Heart left ventricle (tissue), 16 donors: ENCODE measurements around the gene MET. TPM values are rescaled to one million over a fixed set of nuclear protein-coding genes. Genes with fewer than 3 reads are reported as not detected.

Source experiments
- ATAC-seq, 4 donors: fragments of 200-7000 bp; cut with Tn5 transposase; one replicate each; pipeline ENCODE4 v1.9.1; 2020 to 2022; ENCODE audit warnings: moderate library complexity in 4 of 4, mild to moderate bottlenecking in 3 of 4, moderate number of reproducible peaks in 1 of 4
- DNase-seq, 5 donors: peaks; one replicate each; pipeline ENCODE4 v3.0.0-alpha.2; 2020
- H3K27ac ChIP-seq, 12 donors: fragments of 200-600 bp; sonication (generic) in 4 of 12; one replicate each; pipeline versions ENCODE4 v1.5.0 to v1.8.0; 2016 to 2022; ENCODE audit warnings: mild to moderate bottlenecking in 2 of 12
- H3K27me3 ChIP-seq, 9 donors: fragments of 200-600 bp; sonication (generic) in 2 of 9; one replicate each; pipeline versions ENCODE4 v1.5.1 to v1.8.0; 2016 to 2022; ENCODE audit warnings: mild to moderate bottlenecking in 3 of 9
- H3K36me3 ChIP-seq, 9 donors: fragments of 200-600 bp; sonication (generic) in 2 of 9; one replicate each; pipeline versions ENCODE4 v1.5.0 to v1.8.0; 2018 to 2022; ENCODE audit warnings: mild to moderate bottlenecking in 2 of 9
- H3K4me1 ChIP-seq, 12 donors: fragments of 200-600 bp; sonication (generic) in 4 of 12; one replicate each; pipeline versions ENCODE4 v1.5.0 to v1.8.0; 2016 to 2022; ENCODE audit warnings: mild to moderate bottlenecking in 3 of 12
- H3K4me3 ChIP-seq, 12 donors: fragments of 200-600 bp; sonication (generic) in 4 of 12; one replicate each; pipeline versions ENCODE4 v1.5.0 to v1.8.0; 2017 to 2022; ENCODE audit warnings: mild to moderate bottlenecking in 9 of 12, moderate library complexity in 4 of 12
- H3K9me3 ChIP-seq, 12 donors: fragments of 200-600 bp; sonication (generic) in 4 of 12; one replicate each; pipeline versions ENCODE4 v1.5.0 to v1.8.0; 2016 to 2022; ENCODE audit warnings: mild to moderate bottlenecking in 1 of 12
- CTCF ChIP-seq, 12 donors: fragments of 200-600 bp; sonication (generic) in 4 of 12; IDR thresholded peaks; one replicate each; pipeline versions ENCODE4 v1.5.0 to v1.8.0; 2018 to 2022; ENCODE audit warnings: antibody characterized with exemption in 12 of 12, mild to moderate bottlenecking in 5 of 12
- POLR2A ChIP-seq, 2 donors: fragments of 450-650 bp; IDR thresholded peaks; one replicate each; pipeline ENCODE4 v1.6.1; 2017; ENCODE audit warnings: antibody characterized with exemption in 2 of 2, mild to moderate bottlenecking in 2 of 2, moderate library complexity in 2 of 2
- WGBS, 4 donors: extraction: QIAGEN DNeasy Blood & Tissue Kit in 2 of 4; methylation state at CpG; one replicate each; pipeline versions ENCODE4 v1.1.5 to v1.1.7; 2013 to 2018; 5-methylcytosine and 5-hydroxymethylcytosine counted together
- intact Hi-C, 10 donors: fragments of 100-400 bp; cut with DNase I; formaldehyde crosslinking; loops; one replicate each; pipeline versions ENCODE4 v1.11.1 to v1.14.2; 2022
- polyA plus RNA-seq, 2 donors: library from polyadenylated mRNA; stranded (reverse); fragments of 200-250 nt; gene quantifications; one replicate each; pipeline ENCODE4 v1.2.3, GENCODE V29; 2013
- total RNA-seq, 9 donors: library from RNA; depleted of rRNA in 2 of 9; stranded (reverse); fragments of >200 nt in 2 of 9; fragmentation: NEBNext Ultra II Directional in 3 of 9; extraction: Animal tissue kit (Norgen Biotek cat#: 25700) in 3 of 9; gene quantifications; one replicate each; pipeline versions ENCODE4 v1.1.0 to v1.2.4, GENCODE V29; 2016 to 2023
- donor health status: ischemic (EF 13 %, LVEDD 7.1; RV severe dilation, severe dysfunction).
- donor health status: healthy with polysubstance abuse.
- donor health status: DM: no; HTN: yes; CAD: no.
- donor health status: DM: no; HTN: no; CAD: no.
- donor health status: ischemic (EF 25% LVEDD 6.9; RV normal size, moderate dysfunction).
- donor health status: ischemic (EF 25% LVEDD 5.7; RV mildly dilated, moderate dysfunction).
- donor health status: healthy.
- donor health status: DM: yes; HTN: yes; CAD: no.
- donor health status: ischemic (EF 35%, LVEDD 5.7; RV mildly dilated, moderate dysfunction).
- donor health status: nonischemic (EF 11% LVEDD 7.7; RV severe dilation, severe dysfunction).
- donor health status: DM: yes; HTN: yes; CAD: no.
- donor health status: PGD.
- donor health status: ischemic (EF 29% LVEDD 5.4; RV normal size, mild dysfunction).
- donor health status: nonischemic (EF 23%, LVEDD 6.1; RV moderate dilation, normal function).

Gene MET
- total and polyA plus RNA-seq, 11 donors = 2.4 to 29.7 (median 14.3) TPM

GRCh38 chr7:116834815-116835504, 163.0 kb downstream of the MET start:
- WGBS, 4 donors = 42 to 47% (median 44%) methylated on average over 9 of the region's 9 CpGs
- TF ChIP-seq POLR2A (IDR thresholded peaks at IDR 0.05) (no peak), CTCF (IDR thresholded peaks at IDR 0.05) (no peak)
- H3K27ac ChIP-seq = no peak overlapping the region
- no peaks in the 10 kb centered on the region for H3K9me3 ChIP-seq
- ATAC-seq (peak in 3 of 4 donors; percentile 54 to 69 (median 69)), DNase-seq (peak in 4 of 5 donors; percentile 20 to 47 (median 42))
- H3K27me3 ChIP-seq = no peaks in the 10 kb centered on the region
- intact Hi-C loops = no loop called here
- no peaks in the 10 kb centered on the region for H3K36me3 ChIP-seq
- H3K4me3 ChIP-seq = no peak overlapping the region
- peaks cover 0 to 18% (median 0%) of the 10 kb centered on the region in 12 donors for H3K4me1 ChIP-seq

GRCh38 chr7:116836048-116836447, 164.1 kb downstream of the MET start:
- H3K4me1 ChIP-seq = peaks cover 0 to 18% (median 0%) of the 10 kb centered on the region in 12 donors
- peak; percentile 52 to 82 (median 62) for ATAC-seq

GRCh38 chr7:116836911-116837310, 164.9 kb downstream of the MET start:
- TF ChIP-seq POLR2A (IDR thresholded peaks at IDR 0.05) (no peak), CTCF (IDR thresholded peaks at IDR 0.05) (no peak)
- no peak overlapping the region for H3K27ac ChIP-seq
- DNase-seq (no peak), ATAC-seq (no peak)
- no peaks in the 10 kb centered on the region for H3K9me3 ChIP-seq
- intact Hi-C loops = no loop called here
- 90 to 97% (median 95%) methylated on average over 4 of the region's 4 CpGs for WGBS, 4 donors
- H3K27me3 ChIP-seq = no peaks in the 10 kb centered on the region
- no peaks in the 10 kb centered on the region for H3K36me3 ChIP-seq
- H3K4me3 ChIP-seq = no peak overlapping the region
- H3K4me1 ChIP-seq = peaks cover 0 to 18% (median 0%) of the 10 kb centered on the region in 12 donors

More at GRCh38 chr7:116836048-116836447, 164.1 kb downstream of the MET start:
- intact Hi-C loops = no loop called here
- H3K36me3 ChIP-seq = no peaks in the 10 kb centered on the region
- H3K27ac ChIP-seq = no peak overlapping the region
- TF ChIP-seq CTCF (IDR thresholded peaks at IDR 0.05) (no peak), POLR2A (IDR thresholded peaks at IDR 0.05) (no peak)
- no peaks in the 10 kb centered on the region for H3K27me3 ChIP-seq
- H3K9me3 ChIP-seq = no peaks in the 10 kb centered on the region
- 43 to 52% (median 44%) methylated on average over 2 of the region's 2 CpGs for WGBS, 4 donors
- no peak for DNase-seq
- no peak overlapping the region for H3K4me3 ChIP-seq

GRCh38 chr7:116837586-116837985, 165.6 kb downstream of the MET start:
- Histone ChIP-seq H3K27me3 (no peaks in the 10 kb centered on the region), H3K27ac (no peak overlapping the region), H3K4me3 (no peak overlapping the region), H3K36me3 (no peaks in the 10 kb centered on the region), H3K9me3 (no peaks in the 10 kb centered on the region), H3K4me1 (peaks cover 0 to 18% (median 0%) of the 10 kb centered on the region in 12 donors)
- no peak for TF ChIP-seq POLR2A (IDR thresholded peaks at IDR 0.05)
- TF ChIP-seq CTCF (IDR thresholded peaks at IDR 0.05) = no peak
- DNase-seq (no peak), ATAC-seq (no peak)
- WGBS, 4 donors = 82 to 91% (median 86%) methylated on average over 3 of the region's 3 CpGs
- intact Hi-C loops = no loop called here
